Endothelial cell of umbilical vein (primary cell): ENCODE results near the gene PPP1R10. TPM values are rescaled to one million over a fixed set of nuclear protein-coding genes. Genes with fewer than 3 reads are reported as not detected.

Experiments
- BruUV-seq: library from RNA; stranded (reverse); fragments of 400-500 nt; replicated peaks from 2 replicates; lab custom pipeline; 2021; lab: Mats Ljungman, UMichigan
- CTCF ChIA-PET: fragments of 300-600, 350-600 bp; sonication (Branson Sonifier 250); formaldehyde crosslinking; loops from one replicate; lab custom pipeline; 2021; ENCODE audit warnings: antibody characterized with exemption, inconsistent platforms; lab: Charles Lee
- POLR2A ChIA-PET: fragments of 300-600, 350-600 bp; sonication (Branson Sonifier 250); formaldehyde crosslinking; loops from one replicate; lab custom pipeline; 2021; ENCODE audit warnings: antibody characterized with exemption, inconsistent platforms; lab: Charles Lee
- DNase-seq: peaks from one replicate; pipeline ENCODE4 v3.0.0-alpha.2; 2011; ENCODE audit warnings: low read depth, low spot score
- FAIRE-seq: peaks from 2 replicates; lab custom pipeline; 2011; peaks lifted over from hg19 to GRCh38; lab: Jason Lieb, UNC
- H2AFZ ChIP-seq: 2 replicates; pipeline ENCODE4 v1.6.0; 2012; ENCODE audit warnings: low read depth, low read length, control low read depth, inconsistent platforms
- H3K27ac ChIP-seq: 2 replicates; pipeline ENCODE4 v1.5.1; 2011; ENCODE audit warnings: low read depth, mild to moderate bottlenecking, control low read depth, low read length, moderate library complexity; ENCODE audit not compliant: insufficient read depth
- H3K27me3 ChIP-seq, 2 experiments: 2 replicates each; pipeline versions ENCODE4 v1.6.0 to v1.6.1; 2011; ENCODE audit warnings: low read length in 2 of 2, mixed read lengths in 1 of 2; ENCODE audit not compliant: control insufficient read depth in 2 of 2, insufficient read depth in 2 of 2
- H3K36me3 ChIP-seq, 2 experiments: 2 replicates in 1 of 2; 3 replicates in 1 of 2; pipeline ENCODE4 v1.5.1; 2011; ENCODE audit warnings: low read length in 2 of 2, mild to moderate bottlenecking in 1 of 2, moderate library complexity in 1 of 2; ENCODE audit not compliant: control insufficient read depth in 2 of 2, insufficient read depth in 2 of 2; ENCODE audit errors: extremely low read depth in 1 of 2
- H3K4me1 ChIP-seq: 3 replicates; pipeline ENCODE4 v1.5.1; 2011; ENCODE audit warnings: mild to moderate bottlenecking, low read length; ENCODE audit not compliant: control insufficient read depth, insufficient read depth; ENCODE audit errors: extremely low read depth
- H3K4me2 ChIP-seq: 2 replicates; pipeline ENCODE4 v1.6.1; 2011; ENCODE audit warnings: low read length, control low read depth, mixed read lengths; ENCODE audit not compliant: insufficient read depth
- H3K4me3 ChIP-seq, 3 experiments: fragments of 200-600 bp in 1 of 3; sonication (generic), shearing (Covaris generic) in 1 of 3; replicated peaks in 1 of 3; 2 replicates each; pipeline ENCODE4 v1.5.1; 2011 to 2016; ENCODE audit warnings: control low read depth in 3 of 3, low read length in 3 of 3, mild to moderate bottlenecking in 2 of 3, inconsistent platforms in 1 of 3, low read depth in 1 of 3, moderate library complexity in 1 of 3; ENCODE audit not compliant: insufficient read depth in 1 of 3
- H3K79me2 ChIP-seq: 2 replicates; pipeline ENCODE4 v1.6.0; 2012; ENCODE audit warnings: low read length, inconsistent platforms; ENCODE audit not compliant: control insufficient read depth, insufficient read depth
- H3K9ac ChIP-seq: replicated peaks from 2 replicates; pipeline ENCODE3; 2011; ENCODE audit warnings: low read length, control low read depth; ENCODE audit not compliant: insufficient read depth; ENCODE audit errors: extremely low read depth
- H3K9me1 ChIP-seq: replicated peaks from 3 replicates; pipeline ENCODE4 v1.6.0; 2011; ENCODE audit warnings: mild to moderate bottlenecking, low read length; ENCODE audit not compliant: control insufficient read depth, insufficient read depth; ENCODE audit errors: extremely low read depth
- H3K9me3 ChIP-seq: replicated peaks from 2 replicates; pipeline ENCODE4 v1.5.1; 2012; ENCODE audit warnings: low read length, inconsistent platforms; ENCODE audit not compliant: control insufficient read depth, insufficient read depth
- H4K20me1 ChIP-seq: replicated peaks from 2 replicates; pipeline ENCODE3; 2011; ENCODE audit warnings: mild to moderate bottlenecking, low read length; ENCODE audit not compliant: control insufficient read depth, insufficient read depth; ENCODE audit errors: extremely low read depth
- CTCF ChIP-seq, 2 donors: IDR thresholded peaks; 1 replicate in 1 of 2; 2 replicates in 1 of 2; pipeline ENCODE4 v1.5.1; 2011; ENCODE audit warnings: low read length in 2 of 2, mild to moderate bottlenecking in 2 of 2, moderate library complexity in 2 of 2, control low read depth in 1 of 2, inconsistent platforms in 1 of 2, low read depth in 1 of 2; ENCODE audit not compliant: insufficient read depth in 1 of 2; ENCODE audit errors: extremely low read depth in 1 of 2
- EZH2 ChIP-seq: IDR thresholded peaks from 2 replicates; pipeline ENCODE4 v1.6.1; 2012; ENCODE audit warnings: borderline replicate concordance, low read depth, mild to moderate bottlenecking, moderate library complexity, low read length, inconsistent platforms; ENCODE audit not compliant: severe bottlenecking
- FOS ChIP-seq: IDR thresholded peaks from 2 replicates; pipeline ENCODE4 v1.6.1; 2011; ENCODE audit warnings: mild to moderate bottlenecking, low read length, moderate library complexity, borderline replicate concordance; ENCODE audit not compliant: insufficient read depth
- GATA2 ChIP-seq: IDR thresholded peaks from 2 replicates; pipeline ENCODE4 v1.7.0; 2011; ENCODE audit warnings: low read depth, mild to moderate bottlenecking, moderate library complexity, mixed read lengths, low read length; ENCODE audit not compliant: insufficient read length, insufficient read depth
- JUN ChIP-seq: IDR thresholded peaks from 2 replicates; pipeline ENCODE4 v1.6.1; 2011; ENCODE audit warnings: borderline replicate concordance, low read depth; ENCODE audit not compliant: insufficient read length, insufficient read depth
- MYC ChIP-seq: IDR thresholded peaks from one replicate; pipeline ENCODE4 v1.6.1; 2011; ENCODE audit warnings: mild to moderate bottlenecking, low read depth, low read length
- POLR2A ChIP-seq: IDR thresholded peaks from 2 replicates; pipeline ENCODE4 v1.6.1; 2012; ENCODE audit warnings: low read depth, mild to moderate bottlenecking, control low read depth, low read length
- POLR2AphosphoS5 ChIP-seq: IDR thresholded peaks from 2 replicates; pipeline ENCODE4 v1.6.1; 2012; ENCODE audit warnings: low read depth, mild to moderate bottlenecking, control low read depth, low read length, moderate library complexity; ENCODE audit not compliant: insufficient read depth
- dilution Hi-C: fragments of 300-500 bp; cut with MboI; formaldehyde crosslinking; loops from one replicate; pipeline ENCODE4 v1.15.0; 2019; ENCODE audit warnings: low sequenced_read_pairs; ENCODE audit not compliant: extremely low pct_ligation_motif_present
- intact Hi-C: fragments of 100-400 bp; cut with micrococcal nuclease; formaldehyde crosslinking; loops from one replicate; pipeline ENCODE4 v1.10.0; 2022
- polyA plus RNA-seq, 4 experiments: library from polyadenylated mRNA; depleted of rRNA in 3 of 4; stranded (reverse) in 3 of 4; unstranded in 1 of 4; fragments of >200 nt; gene quantifications; 2 replicates each; pipeline versions ENCODE4 v1.2.1 to v1.2.3, GENCODE V29; 2011 to 2012; ENCODE audit warnings: missing spikeins in 1 of 4
- total RNA-seq: library from RNA; stranded (reverse); gene quantifications from 2 replicates; pipeline ENCODE4 v1.2.3, GENCODE V29; 2021
- TF ChIP-seq, protein P1 (sequence below): IDR thresholded peaks from 2 replicates; pipeline ENCODE4 v1.6.1; 2011; ENCODE audit not compliant: insufficient read depth, insufficient read length

PPP1R10 gene
- total and polyA plus RNA-seq, 2 donors (not counting 3 experiments of a cell fraction or from before 2014, with no cell fraction given): 19.2 to 88.3 TPM

DNA sequence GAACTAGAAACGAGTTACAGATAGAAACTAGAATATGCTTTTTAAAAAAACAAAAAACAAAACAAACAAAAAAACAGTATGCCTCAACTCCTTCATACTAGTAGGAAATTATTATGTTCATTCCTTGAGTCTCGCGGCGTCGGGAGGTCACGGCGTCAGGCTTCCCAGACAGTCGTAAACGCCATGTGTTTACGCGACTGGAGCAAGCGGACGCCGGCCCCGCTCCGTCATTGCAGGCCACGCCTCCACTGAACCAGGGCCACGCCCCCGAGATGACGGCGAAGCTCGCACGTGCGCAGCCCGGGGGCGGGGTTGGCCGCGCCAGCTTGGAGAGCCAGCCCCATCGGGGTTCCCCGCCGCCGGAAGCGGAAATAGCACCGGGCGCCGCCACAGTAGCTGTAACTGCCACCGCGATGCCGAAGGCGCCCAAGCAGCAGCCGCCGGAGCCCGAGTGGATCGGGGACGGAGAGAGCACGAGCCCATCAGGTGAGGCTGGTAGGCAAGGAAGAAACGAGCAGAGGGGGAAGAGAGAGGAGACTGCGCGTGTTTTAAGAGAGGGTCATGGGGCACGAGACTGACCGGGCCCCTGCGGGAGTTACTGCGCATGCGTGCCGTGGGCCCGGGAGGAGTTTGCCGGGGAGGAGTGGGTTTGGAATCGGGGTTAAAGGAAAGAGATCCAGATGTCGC is 45.8 kb downstream of the PPP1R10 start, which contains the start of gene ABCF1:
Gene ABCF1 (plus strand): TSS at position 368 of the 687 bp plus-strand sequence. CDS start 46 bp downstream, at position 414.
- Histone ChIP-seq H3K9me1 (no peaks in the 10 kb centered on the region), H3K9ac (peak within 1 kb of the TSS; percentile 90), H2AFZ (peak within 1 kb of the TSS; percentile 93), H3K79me2 (peaks cover 41% of the 10 kb centered on the region), H4K20me1 (no peaks in the 10 kb centered on the region), H3K9me3 (no peaks in the 10 kb centered on the region), H3K27me3 (no peaks in the 10 kb centered on the region), H3K27ac (peak within 1 kb of the TSS; percentile 86), H3K36me3 (no peaks in the 10 kb centered on the region), H3K4me2 (peak within 1 kb of the TSS; percentile 87), H3K4me1 (peaks cover 18% of the 10 kb centered on the region), H3K4me3 (peak within 1 kb of the TSS; percentile 57 to 86 (median 76))
- DNase-seq (peak; percentile 99), FAIRE-seq (peak; percentile 95)
- intact Hi-C loops (loop anchor here (1.0 kb wide), 4 partner anchors 15 to 88 kb away; partner anchors contain the start of genes GNL1, MRPS18B and PPP1R10), dilution Hi-C loops (no loop called here)
- TF ChIP-seq POLR2AphosphoS5 (peak; percentile 96), EZH2 (no peak)
- TF ChIP-seq, protein P1, sequence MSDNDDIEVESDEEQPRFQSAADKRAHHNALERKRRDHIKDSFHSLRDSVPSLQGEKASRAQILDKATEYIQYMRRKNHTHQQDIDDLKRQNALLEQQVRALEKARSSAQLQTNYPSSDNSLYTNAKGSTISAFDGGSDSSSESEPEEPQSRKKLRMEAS: peak; percentile 96
- POLR2A ChIA-PET: interaction anchor here (0.9 to 1.9 kb wide), 3 partner anchors 14 to 44 kb away, joined by 4 to 9 read pairs (median 6); partner anchors contain the start of genes GNL1 and PRR3
- CTCF ChIA-PET: interaction anchor here (0.6 to 2.7 kb wide), 12 partner anchors 9 to 160 kb away, joined by 3 to 17 read pairs (median 6); partner anchors contain the start of genes DHX16 and PRR3
- no TSS peak for BruUV-seq

DNA sequence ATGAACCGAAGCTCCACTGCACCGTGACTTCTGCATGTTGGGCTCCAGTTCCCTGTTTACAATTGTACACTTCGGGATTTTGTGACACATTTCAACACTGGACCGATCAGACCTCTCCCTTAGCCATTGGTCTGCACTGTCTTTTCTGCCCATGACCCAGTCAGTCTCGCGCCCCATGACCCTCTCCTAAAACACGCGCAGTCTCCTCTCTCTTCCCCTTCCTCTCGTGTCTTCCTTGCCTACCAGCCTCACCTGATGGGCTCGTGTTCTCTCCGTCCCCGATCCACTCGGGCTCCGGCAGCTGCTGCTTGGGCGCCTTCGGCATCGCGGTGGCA is 46.3 kb downstream of the PPP1R10 start:
- Histone ChIP-seq H4K20me1 (no peaks in the 10 kb centered on the region), H3K9me1 (no peaks in the 10 kb centered on the region), H3K9me3 (no peaks in the 10 kb centered on the region), H3K4me3 (peak overlapping the region; percentile 54 to 86 (median 76)), H3K79me2 (peaks cover 39% of the 10 kb centered on the region), H3K27ac (peak overlapping the region; percentile 86), H3K4me2 (peak overlapping the region; percentile 82), H3K36me3 (no peaks in the 10 kb centered on the region), H3K4me1 (peaks cover 18% of the 10 kb centered on the region), H3K9ac (peak overlapping the region; percentile 90), H3K27me3 (no peaks in the 10 kb centered on the region), H2AFZ (peak overlapping the region; percentile 93)
- intact Hi-C loops (loop anchor here (1.0 kb wide), 4 partner anchors 14 to 87 kb away; partner anchors contain the start of genes GNL1, MRPS18B and PPP1R10), dilution Hi-C loops (no loop called here)
- FAIRE-seq (no peak), DNase-seq (no peak)
- ChIA-PET CTCF (interaction anchor here (0.9 to 2.7 kb wide), 11 partner anchors 9 to 160 kb away, joined by 3 to 17 read pairs (median 7); partner anchors contain the start of genes DHX16 and PRR3), POLR2A (interaction anchor here (0.9 to 1.9 kb wide), 3 partner anchors 14 to 44 kb away, joined by 4 to 9 read pairs (median 6); partner anchors contain the start of genes GNL1 and PRR3)
- TF ChIP-seq EZH2 (no peak), POLR2A (no peak), FOS (no peak), JUN (no peak), CTCF (IDR thresholded peaks at IDR 0.05; ENCODE audit: extremely low read depth in 1 of 2, insufficient read depth in 1 of 2, low read depth in 1 of 2, low read length in 2 of 2) (no peak), POLR2AphosphoS5 (no peak), GATA2 (no peak), MYC (no peak)
- TF ChIP-seq, protein P1: no peak
- TSS peak; percentile 78 for BruUV-seq
